ENCODE data around the gene TBX6.

Gene TBX6

DNA sequence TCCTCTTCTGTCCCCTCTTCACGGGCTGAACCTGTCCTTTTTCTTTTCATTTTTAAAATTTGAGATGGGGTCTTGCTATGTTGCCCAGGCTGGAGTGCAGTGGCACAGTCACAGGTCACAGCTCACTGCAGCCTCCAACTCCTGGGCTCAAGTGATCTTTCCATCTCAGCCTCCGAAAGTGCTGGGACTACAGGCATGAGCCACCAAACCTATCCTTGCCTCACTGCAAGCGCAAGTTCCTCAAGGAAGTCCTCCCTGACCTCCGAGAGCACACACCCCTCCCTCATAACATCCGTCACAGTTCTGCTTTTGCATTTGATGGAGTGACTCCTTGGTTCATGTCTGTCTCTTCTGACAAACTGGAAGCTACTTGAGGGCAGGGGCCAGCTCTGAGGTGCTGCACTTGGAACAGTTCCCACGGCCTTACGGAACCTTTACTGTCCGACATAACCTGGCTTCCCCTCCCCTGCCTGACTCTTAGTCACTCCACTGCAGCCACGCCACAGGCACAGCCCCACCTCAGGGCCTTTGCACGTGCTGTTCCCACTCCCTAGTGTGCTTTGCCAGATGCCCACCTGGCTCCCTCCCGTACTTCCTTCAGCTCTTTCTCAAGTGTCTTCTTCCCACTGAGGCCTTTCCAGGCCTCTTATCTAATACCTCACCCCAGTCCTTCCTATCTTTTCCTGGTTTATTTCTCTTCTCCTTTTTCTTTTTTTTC is 4.4 kb downstream of the TBX6 start:
- FAIRE-seq (no peak), DNase-seq (ENCODE audit: insufficient read length, low spot score) (no peak)

- FAIRE-seq = no peak
Observed at GRCh38 chr16:30086291-30087140, 5.2 kb downstream of the TBX6 start.

GRCh38 chr16:30085820-30086219 is 5.9 kb downstream of the TBX6 start:
- no peak for DNase-seq (ENCODE audit: insufficient read length, low spot score)
- FAIRE-seq = no peak

More at GRCh38 chr16:30086291-30087140, 5.2 kb downstream of the TBX6 start:
- no peak for DNase-seq (ENCODE audit: insufficient read length, low spot score)

GRCh38 chr16:30085247-30085646 is 6.5 kb downstream of the TBX6 start:
- FAIRE-seq (no peak), DNase-seq (ENCODE audit: insufficient read length, low spot score) (no peak)

DNA sequence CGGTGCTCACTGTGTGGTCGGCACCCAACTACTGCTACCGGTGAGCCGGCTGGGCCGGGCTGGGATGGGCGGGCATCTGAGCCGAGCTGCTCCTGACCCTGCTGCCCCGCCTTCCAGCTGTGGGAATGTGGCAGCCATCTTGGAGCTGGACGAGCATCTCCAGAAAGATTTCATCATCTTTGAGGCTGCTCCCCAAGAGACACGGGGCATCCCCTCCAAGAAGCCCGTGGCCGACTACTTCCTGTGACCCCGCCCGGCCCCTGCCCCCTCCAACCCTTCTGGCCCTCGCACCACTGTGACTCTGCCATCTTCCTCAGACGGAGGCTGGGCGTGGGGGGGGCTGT is 6.9 kb downstream of the TBX6 start:
- DNase-seq (ENCODE audit: insufficient read length, low spot score) (no peak), FAIRE-seq (no peak)

- DNase-seq (ENCODE audit: insufficient read length, low spot score) (no peak), FAIRE-seq (no peak)
Observed at GRCh38 chr16:30084096-30084815, 7.5 kb downstream of the TBX6 start.

DNA sequence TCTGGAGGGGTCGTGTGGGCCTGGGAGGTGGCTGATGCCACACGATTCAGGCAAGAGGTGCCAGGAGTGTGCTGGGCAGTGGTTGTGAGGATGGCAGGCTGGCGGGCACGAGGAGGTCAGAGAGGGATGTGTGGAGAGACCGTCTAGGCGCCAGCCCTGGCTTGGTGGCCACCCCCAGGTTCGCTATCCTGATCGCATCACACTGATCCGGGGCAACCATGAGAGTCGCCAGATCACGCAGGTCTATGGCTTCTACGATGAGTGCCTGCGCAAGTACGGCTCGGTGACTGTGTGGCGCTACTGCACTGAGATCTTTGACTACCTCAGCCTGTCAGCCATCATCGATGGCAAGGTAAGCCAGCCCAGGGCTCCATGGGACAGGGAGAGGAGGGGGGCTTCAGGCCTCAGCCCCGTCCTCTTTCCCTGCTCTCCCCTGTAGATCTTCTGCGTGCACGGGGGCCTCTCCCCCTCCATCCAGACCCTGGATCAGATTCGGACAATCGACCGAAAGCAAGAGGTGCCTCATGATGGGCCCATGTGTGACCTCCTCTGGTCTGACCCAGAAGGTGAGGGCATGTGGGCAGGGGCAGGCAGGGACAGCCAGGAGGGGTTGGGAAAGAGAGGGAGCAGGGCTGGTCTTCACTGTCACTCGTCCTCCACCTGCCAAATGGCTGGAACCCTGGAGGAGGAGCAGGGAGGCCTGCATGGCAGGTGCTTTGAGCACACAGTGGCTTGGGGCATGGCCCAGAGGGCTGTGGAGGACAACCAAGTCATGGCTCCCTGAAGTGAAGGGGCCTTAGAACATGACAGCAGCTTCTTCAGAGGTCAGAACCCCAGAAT is 8.3 kb downstream of the TBX6 start:
- FAIRE-seq = no peak

GRCh38 chr16:30082545-30083090 is 9.1 kb downstream of the TBX6 start:
- no peak for DNase-seq (ENCODE audit: insufficient read length, low spot score)
- FAIRE-seq = no peak

More for the DNA sequence above, 8.3 kb downstream of the TBX6 start:
- DNase-seq (ENCODE audit: insufficient read length, low spot score) = no peak

GRCh38 chr16:30079480-30079879 is 12.2 kb downstream of the TBX6 start:
- DNase-seq (ENCODE audit: insufficient read length, low spot score) (no peak), FAIRE-seq (no peak)

GRCh38 chr16:30078744-30079143 is 13.0 kb downstream of the TBX6 start:
- no peak for FAIRE-seq
- no peak for DNase-seq (ENCODE audit: insufficient read length, low spot score)

GRCh38 chr16:30077656-30078055 is 14.1 kb downstream of the TBX6 start:
- FAIRE-seq = no peak
- no peak for DNase-seq (ENCODE audit: insufficient read length, low spot score)

DNA sequence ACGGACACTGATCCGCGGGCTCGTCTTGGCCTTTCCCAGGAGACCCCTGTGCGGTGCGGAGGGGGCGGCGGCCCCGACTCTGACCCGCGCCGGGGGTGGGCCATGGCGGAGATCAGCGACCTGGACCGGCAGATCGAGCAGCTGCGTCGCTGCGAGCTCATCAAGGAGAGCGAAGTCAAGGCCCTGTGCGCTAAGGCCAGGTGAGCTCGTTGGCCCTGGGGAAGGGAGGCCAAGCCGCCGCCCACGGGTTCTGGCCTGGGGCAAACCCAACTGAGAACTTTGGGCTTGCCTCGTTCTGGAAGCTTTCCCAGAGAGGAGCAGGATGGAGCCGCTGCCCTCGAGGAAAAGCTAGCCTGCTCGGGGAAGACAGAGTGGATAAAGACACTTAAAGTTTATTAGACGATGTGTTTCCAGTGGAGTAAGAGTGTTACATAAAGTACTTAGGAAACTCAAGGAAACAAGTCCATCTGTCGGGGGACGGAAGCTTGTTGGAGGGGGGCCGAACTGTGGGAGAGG is 15.4 kb downstream of the TBX6 start:
- FAIRE-seq = no peak
- DNase-seq (ENCODE audit: insufficient read length, low spot score) = no peak

- DNase-seq (ENCODE audit: insufficient read length, low spot score) (peak; percentile 98), FAIRE-seq (peak; percentile 31)
Observed at GRCh38 chr16:30075503-30076275, 16.0 kb downstream of the TBX6 start, which contains the start of gene PPP4C. PPP4C (plus strand) TSS chr16:30075994; CDS start chr16:30076378, 384 bp downstream.

DNA sequence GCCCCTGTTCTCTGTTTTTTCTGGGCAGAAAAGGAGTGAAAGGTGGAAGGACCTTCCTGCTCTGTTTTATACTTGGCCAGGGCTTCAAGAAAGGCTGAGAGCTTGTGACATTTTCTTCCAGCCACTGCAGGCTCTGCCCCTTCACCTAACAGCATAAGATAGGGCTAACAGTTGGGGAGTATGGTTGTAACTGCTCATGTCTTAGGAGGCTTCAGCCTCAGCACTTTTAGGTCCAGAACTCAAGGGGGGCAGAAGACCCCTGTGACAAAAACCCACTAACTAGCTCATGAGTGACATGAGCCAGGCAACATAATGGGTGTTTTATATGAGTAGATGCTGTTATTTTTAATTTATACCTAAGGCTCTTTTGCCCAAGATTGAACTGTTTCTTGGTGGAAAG is 21.2 kb downstream of the TBX6 start:
- DNase-seq (ENCODE audit: insufficient read length, low spot score) (no peak), FAIRE-seq (no peak)

DNA sequence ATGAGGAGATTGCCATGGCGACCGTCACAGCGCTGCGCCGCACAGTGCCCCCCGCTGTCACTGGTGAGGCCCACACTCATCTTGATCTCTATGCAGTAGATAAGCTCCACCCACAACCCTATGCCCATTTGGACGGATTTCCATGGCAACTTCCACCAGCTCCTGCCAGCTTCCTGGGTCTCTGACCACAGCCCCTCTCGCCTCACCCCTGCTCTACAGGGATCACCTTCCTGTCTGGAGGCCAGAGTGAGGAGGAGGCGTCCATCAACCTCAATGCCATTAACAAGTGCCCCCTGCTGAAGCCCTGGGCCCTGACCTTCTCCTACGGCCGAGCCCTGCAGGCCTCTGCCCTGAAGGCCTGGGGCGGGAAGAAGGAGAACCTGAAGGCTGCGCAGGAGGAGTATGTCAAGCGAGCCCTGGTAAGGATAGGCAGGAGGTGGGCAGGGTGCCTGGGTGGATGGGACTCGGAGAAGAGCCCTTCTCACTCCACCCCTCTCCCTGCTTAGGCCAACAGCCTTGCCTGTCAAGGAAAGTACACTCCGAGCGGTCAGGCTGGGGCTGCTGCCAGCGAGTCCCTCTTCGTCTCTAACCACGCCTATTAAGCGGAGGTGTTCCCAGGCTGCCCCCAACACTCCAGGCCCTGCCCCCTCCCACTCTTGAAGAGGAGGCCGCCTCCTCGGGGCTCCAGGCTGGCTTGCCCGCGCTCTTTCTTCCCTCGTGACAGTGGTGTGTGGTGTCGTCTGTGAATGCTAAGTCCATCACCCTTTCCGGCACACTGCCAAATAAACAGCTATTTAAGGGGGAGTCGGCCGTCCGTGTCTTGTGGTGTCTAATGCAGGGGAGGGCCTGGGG is 21.9 kb downstream of the TBX6 start:
- DNase-seq (ENCODE audit: insufficient read length, low spot score) (no peak), FAIRE-seq (no peak)

DNA sequence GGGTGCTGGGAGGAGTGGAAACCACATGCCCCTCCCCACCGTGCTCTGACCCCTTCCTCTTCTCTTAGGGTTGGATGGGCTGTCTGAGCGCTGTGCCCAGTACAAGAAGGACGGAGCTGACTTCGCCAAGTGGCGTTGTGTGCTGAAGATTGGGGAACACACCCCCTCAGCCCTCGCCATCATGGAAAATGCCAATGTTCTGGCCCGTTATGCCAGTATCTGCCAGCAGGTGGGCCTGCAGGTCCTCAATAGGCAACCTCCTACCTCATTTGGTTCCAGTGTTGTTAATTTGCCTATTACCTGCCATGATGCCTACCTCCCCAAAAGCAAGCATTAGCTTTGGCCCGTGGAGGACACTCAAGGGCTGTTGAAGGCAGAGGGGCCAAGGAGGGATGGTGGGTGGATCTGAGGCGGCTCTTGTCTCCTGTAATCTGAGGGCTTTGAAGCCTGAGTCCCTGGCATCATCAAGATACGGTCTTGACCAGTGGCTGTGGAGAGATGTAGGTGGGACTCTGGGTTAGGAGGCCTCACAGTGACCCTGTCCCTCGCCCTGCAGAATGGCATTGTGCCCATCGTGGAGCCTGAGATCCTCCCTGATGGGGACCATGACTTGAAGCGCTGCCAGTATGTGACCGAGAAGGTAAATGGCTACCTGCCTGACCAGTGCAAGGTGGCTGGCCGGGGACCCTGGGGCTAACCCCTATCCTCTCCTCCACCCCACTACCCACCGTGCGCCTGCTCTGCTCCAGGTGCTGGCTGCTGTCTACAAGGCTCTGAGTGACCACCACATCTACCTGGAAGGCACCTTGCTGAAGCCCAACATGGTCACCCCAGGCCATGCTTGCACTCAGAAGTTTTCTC is 22.7 kb downstream of the TBX6 start:
- FAIRE-seq = no peak
- no peak for DNase-seq (ENCODE audit: insufficient read length, low spot score)

GRCh38 chr16:30068333-30068732 is 23.4 kb downstream of the TBX6 start:
- FAIRE-seq = no peak
- DNase-seq (ENCODE audit: insufficient read length, low spot score) = no peak

DNA sequence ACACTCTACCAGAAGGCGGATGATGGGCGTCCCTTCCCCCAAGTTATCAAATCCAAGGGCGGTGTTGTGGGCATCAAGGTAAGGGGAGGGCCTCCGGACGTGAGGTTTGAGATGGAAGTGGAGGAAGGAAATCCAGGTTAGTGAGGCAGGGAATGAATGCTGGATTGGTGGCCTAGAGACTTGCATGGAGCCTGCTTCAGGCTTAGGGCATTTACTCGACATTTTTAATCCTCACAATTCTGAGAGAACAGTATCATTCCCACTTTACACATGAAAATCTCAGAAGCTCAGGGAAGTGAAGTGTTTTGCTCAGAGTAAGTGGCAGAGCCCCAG is 24.2 kb downstream of the TBX6 start:
- no peak for FAIRE-seq

More for the DNA sequence above, 24.2 kb downstream of the TBX6 start:
- no peak for DNase-seq (ENCODE audit: insufficient read length, low spot score)

Data from HTR-8/SVneo (cell line).